HG03565 (cell line): Measurements from ENCODE around the gene PALMD.

ENCODE experiments used
- ATAC-seq: cut with Tn5 transposase; IDR thresholded peaks from one replicate; pipeline ENCODE4 v1.9.1; 2021; ENCODE audit warnings: mild to moderate bottlenecking, moderate library complexity; ENCODE audit not compliant: unreplicated experiment

Gene PALMD

DNA sequence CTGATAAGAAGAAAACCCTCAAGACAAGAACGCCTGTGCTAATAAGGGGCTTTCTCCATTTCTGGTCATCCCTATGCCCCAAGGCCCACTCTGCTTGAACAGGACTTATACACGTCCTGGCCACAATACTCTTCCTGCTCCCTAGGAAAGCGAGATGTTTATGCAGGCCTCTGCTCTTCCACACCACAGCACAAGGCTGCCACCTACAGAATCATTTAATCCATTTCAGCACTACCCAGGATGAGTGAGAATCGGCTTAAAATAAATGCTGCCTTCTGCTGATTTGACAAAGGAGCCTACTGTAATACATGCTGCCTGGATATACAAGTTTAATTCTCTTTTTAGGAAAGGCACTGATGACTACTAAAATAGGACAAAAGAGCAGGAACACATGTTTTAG, 91.1 kb downstream of the PALMD start:
- ATAC-seq, result no peak

- no peak for ATAC-seq
Measured at GRCh38 chr1:99738858-99739465, 93.0 kb downstream of the PALMD start.

DNA sequence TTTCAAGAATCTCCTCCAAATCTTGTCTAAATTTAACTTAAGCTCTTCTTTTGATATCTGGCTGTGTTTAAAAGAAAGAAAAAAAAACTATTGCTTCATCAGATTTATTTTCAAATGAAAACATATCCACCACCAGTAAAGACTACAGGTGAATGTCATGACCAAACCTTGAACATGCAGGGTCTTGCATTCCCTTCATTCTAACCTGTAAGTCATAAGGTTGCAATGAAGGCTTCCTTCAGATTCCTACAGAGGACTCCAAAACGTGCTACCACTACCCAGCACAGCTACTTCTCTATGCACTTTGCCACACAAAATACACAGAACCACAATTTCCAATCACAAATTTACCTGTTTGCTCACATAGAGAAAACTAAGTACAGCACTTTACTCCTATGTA, 94.2 kb downstream of the PALMD start:
- no peak for ATAC-seq
